ENCODE data around the gene HNRNPA1. TPM values are rescaled to one million over a fixed set of nuclear protein-coding genes. Genes with fewer than 3 reads are reported as not detected.
"Not testable (repeated sequence)": the region's sequence is repeated elsewhere in the genome, so short reads cannot be mapped to it uniquely, and the experiment has no call there.

Gene HNRNPA1
- total RNA-seq, 1 experiment from 2014 or later = 2,589 TPM

DNA sequence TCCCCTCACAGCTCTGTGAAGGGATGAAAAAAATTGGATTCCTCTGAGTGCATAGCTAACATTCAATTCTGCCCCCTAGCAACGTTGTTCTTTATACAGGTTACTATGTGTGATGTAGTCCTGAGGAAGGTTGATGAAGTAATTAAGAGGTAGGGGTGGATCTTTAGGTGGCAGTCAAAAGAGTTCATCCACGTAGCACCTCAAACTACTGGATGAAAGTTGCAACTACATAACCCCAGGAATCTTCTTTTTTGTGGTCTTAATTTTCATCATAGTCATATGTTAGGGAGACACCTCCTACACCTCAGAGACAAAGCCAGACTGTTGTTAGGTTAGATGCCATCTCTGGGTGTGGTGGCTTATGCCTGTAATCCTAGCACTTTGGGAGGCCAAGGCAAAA, 30.5 kb downstream of the HNRNPA1 start (continued):
- TF ChIP-seq, protein P1, sequence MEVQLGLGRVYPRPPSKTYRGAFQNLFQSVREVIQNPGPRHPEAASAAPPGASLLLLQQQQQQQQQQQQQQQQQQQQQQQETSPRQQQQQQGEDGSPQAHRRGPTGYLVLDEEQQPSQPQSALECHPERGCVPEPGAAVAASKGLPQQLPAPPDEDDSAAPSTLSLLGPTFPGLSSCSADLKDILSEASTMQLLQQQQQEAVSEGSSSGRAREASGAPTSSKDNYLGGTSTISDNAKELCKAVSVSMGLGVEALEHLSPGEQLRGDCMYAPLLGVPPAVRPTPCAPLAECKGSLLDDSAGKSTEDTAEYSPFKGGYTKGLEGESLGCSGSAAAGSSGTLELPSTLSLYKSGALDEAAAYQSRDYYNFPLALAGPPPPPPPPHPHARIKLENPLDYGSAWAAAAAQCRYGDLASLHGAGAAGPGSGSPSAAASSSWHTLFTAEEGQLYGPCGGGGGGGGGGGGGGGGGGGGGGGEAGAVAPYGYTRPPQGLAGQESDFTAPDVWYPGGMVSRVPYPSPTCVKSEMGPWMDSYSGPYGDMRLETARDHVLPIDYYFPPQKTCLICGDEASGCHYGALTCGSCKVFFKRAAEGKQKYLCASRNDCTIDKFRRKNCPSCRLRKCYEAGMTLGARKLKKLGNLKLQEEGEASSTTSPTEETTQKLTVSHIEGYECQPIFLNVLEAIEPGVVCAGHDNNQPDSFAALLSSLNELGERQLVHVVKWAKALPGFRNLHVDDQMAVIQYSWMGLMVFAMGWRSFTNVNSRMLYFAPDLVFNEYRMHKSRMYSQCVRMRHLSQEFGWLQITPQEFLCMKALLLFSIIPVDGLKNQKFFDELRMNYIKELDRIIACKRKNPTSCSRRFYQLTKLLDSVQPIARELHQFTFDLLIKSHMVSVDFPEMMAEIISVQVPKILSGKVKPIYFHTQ (CRISPR knock-in tag; IDR thresholded peaks at IDR 0.05) = no peak
- TF ChIP-seq, protein P2, sequence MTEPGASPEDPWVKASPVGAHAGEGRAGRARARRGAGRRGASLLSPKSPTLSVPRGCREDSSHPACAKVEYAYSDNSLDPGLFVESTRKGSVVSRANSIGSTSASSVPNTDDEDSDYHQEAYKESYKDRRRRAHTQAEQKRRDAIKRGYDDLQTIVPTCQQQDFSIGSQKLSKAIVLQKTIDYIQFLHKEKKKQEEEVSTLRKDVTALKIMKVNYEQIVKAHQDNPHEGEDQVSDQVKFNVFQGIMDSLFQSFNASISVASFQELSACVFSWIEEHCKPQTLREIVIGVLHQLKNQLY (CRISPR knock-in tag; IDR thresholded peaks at IDR 0.05) = no peak
- TF ChIP-seq ZBTB21 (CRISPR knock-in tag; IDR thresholded peaks at IDR 0.05; ENCODE audit: borderline replicate concordance) = no peak
- TF ChIP-seq PRDM15 (CRISPR knock-in tag; IDR thresholded peaks at IDR 0.05) = no peak
- no peak for TF ChIP-seq ZNF512 (CRISPR knock-in tag; IDR thresholded peaks at IDR 0.05; ENCODE audit: borderline replicate concordance)
- TF ChIP-seq, protein P3, sequence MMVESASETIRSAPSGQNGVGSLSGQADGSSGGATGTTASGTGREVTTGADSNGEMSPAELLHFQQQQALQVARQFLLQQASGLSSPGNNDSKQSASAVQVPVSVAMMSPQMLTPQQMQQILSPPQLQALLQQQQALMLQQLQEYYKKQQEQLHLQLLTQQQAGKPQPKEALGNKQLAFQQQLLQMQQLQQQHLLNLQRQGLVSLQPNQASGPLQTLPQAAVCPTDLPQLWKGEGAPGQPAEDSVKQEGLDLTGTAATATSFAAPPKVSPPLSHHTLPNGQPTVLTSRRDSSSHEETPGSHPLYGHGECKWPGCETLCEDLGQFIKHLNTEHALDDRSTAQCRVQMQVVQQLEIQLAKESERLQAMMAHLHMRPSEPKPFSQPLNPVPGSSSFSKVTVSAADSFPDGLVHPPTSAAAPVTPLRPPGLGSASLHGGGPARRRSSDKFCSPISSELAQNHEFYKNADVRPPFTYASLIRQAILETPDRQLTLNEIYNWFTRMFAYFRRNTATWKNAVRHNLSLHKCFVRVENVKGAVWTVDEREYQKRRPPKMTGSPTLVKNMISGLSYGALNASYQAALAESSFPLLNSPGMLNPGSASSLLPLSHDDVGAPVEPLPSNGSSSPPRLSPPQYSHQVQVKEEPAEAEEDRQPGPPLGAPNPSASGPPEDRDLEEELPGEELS (CRISPR knock-in tag; IDR thresholded peaks at IDR 0.05) = no peak
- TF ChIP-seq ETV6 (CRISPR knock-in tag; IDR thresholded peaks at IDR 0.05) = no peak
- TF ChIP-seq JUN (CRISPR knock-in tag; IDR thresholded peaks at IDR 0.05) = no peak
- TF ChIP-seq ZNF121 (CRISPR knock-in tag; IDR thresholded peaks at IDR 0.05) = no peak
- no peak for TF ChIP-seq ZNF263 (CRISPR knock-in tag; IDR thresholded peaks at IDR 0.05; ENCODE audit: low read depth)
- TF ChIP-seq JAZF1 (CRISPR knock-in tag; IDR thresholded peaks at IDR 0.05) = no peak
- no peak for TF ChIP-seq NR3C1 (CRISPR knock-in tag; conservative IDR thresholded peaks at IDR 0.05; ENCODE audit: low read depth)

DNA sequence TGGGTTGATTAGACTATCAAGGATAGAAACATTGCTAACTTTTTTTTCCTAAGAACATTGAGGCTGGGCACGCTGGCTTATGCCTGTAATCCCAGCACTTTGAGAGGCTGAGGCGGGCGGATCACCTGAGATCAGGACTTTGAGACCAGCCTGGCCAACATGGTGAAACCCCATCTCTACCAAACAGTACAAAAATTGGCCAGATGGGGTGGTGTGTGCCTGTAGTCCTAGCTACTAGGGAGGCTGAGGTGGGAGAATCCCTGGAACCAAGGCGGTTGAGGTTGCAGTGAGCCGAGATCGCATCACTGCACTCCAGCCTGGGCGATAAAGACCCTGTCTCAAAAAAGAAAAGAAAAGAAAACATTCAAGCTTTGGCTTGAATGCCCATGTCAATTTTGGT, 31.8 kb downstream of the HNRNPA1 start:
- ATAC-seq = peak; percentile 22; the same call in 1 of the 2 replicates
- H3K9me3 Mint-ChIP-seq; H3K4me3 Mint-ChIP-seq; H3K36me3 Mint-ChIP-seq; H3K27ac Mint-ChIP-seq; DNase-seq (ENCODE audit: low spot score); H3K27me3 Mint-ChIP-seq (ENCODE audit: low read depth); H3K4me1 Mint-ChIP-seq; POLR2A ChIA-PET: not testable (repeated sequence)
- CTCF ChIA-PET = interaction anchor here (0.7 to 1.5 kb wide), 3 partner anchors 13 to 87 kb away, joined by 3 to 6 read pairs (median 4); partner anchors contain the start of gene COPZ1

GRCh38 chr12:54321363-54321762, 40.8 kb downstream of the HNRNPA1 start:
- H3K27me3 Mint-ChIP-seq (ENCODE audit: low read depth) = peaks cover 3% of the 10 kb centered on the region; the same call in 1 of the 2 replicates
- H3K9me3 Mint-ChIP-seq = no peaks in the 10 kb centered on the region
- DNase-seq (ENCODE audit: low spot score) (no peak), ATAC-seq (no peak)
- POLR2A ChIA-PET = no interaction called here
- no peaks in the 10 kb centered on the region for H3K36me3 Mint-ChIP-seq
- CTCF ChIA-PET = interaction anchor here (0.6 to 1.9 kb wide), 3 partner anchors 27 to 107 kb away, joined by 3 to 7 read pairs (median 4); no protein-coding TSS in a partner anchor
- no peak overlapping the region for H3K4me3 Mint-ChIP-seq
- H3K27ac Mint-ChIP-seq = no peak overlapping the region
- H3K4me1 Mint-ChIP-seq = peaks cover 4% of the 10 kb centered on the region
- TF ChIP-seq SMAD4 (CRISPR knock-in tag; IDR thresholded peaks at IDR 0.05) (no peak), NR1H2 (CRISPR knock-in tag; IDR thresholded peaks at IDR 0.05) (no peak), ATF1 (CRISPR knock-in tag; IDR thresholded peaks at IDR 0.05) (no peak), MXD4 (CRISPR knock-in tag; IDR thresholded peaks at IDR 0.05; ENCODE audit: borderline replicate concordance) (no peak)
- TF ChIP-seq, protein P4, sequence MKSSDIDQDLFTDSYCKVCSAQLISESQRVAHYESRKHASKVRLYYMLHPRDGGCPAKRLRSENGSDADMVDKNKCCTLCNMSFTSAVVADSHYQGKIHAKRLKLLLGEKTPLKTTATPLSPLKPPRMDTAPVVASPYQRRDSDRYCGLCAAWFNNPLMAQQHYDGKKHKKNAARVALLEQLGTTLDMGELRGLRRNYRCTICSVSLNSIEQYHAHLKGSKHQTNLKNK (CRISPR knock-in tag; IDR thresholded peaks at IDR 0.05) = no peak
- TF ChIP-seq, protein P5, sequence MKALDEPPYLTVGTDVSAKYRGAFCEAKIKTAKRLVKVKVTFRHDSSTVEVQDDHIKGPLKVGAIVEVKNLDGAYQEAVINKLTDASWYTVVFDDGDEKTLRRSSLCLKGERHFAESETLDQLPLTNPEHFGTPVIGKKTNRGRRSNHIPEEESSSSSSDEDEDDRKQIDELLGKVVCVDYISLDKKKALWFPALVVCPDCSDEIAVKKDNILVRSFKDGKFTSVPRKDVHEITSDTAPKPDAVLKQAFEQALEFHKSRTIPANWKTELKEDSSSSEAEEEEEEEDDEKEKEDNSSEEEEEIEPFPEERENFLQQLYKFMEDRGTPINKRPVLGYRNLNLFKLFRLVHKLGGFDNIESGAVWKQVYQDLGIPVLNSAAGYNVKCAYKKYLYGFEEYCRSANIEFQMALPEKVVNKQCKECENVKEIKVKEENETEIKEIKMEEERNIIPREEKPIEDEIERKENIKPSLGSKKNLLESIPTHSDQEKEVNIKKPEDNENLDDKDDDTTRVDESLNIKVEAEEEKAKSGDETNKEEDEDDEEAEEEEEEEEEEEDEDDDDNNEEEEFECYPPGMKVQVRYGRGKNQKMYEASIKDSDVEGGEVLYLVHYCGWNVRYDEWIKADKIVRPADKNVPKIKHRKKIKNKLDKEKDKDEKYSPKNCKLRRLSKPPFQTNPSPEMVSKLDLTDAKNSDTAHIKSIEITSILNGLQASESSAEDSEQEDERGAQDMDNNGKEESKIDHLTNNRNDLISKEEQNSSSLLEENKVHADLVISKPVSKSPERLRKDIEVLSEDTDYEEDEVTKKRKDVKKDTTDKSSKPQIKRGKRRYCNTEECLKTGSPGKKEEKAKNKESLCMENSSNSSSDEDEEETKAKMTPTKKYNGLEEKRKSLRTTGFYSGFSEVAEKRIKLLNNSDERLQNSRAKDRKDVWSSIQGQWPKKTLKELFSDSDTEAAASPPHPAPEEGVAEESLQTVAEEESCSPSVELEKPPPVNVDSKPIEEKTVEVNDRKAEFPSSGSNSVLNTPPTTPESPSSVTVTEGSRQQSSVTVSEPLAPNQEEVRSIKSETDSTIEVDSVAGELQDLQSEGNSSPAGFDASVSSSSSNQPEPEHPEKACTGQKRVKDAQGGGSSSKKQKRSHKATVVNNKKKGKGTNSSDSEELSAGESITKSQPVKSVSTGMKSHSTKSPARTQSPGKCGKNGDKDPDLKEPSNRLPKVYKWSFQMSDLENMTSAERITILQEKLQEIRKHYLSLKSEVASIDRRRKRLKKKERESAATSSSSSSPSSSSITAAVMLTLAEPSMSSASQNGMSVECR (CRISPR knock-in tag; IDR thresholded peaks at IDR 0.05; ENCODE audit: borderline replicate concordance) = no peak

Data from WTC11 (cell line).